Kidney epithelial cell (primary cell): Measurements from ENCODE around the gene COBL. TPM values are rescaled to one million over a fixed set of nuclear protein-coding genes. Genes with fewer than 3 reads are reported as not detected.

Experiments
- DNase-seq: peaks from one replicate; pipeline ENCODE4 v3.0.0-alpha.2; 2010; ENCODE audit warnings: low read depth
- H3K27me3 ChIP-seq: 2 replicates; pipeline ENCODE4 v1.6.0; 2011; ENCODE audit warnings: low read length; ENCODE audit not compliant: control insufficient read depth, insufficient read depth
- H3K36me3 ChIP-seq: 2 replicates; pipeline ENCODE4 v1.5.1; 2011; ENCODE audit warnings: low read length; ENCODE audit not compliant: control insufficient read depth, insufficient read depth
- H3K4me3 ChIP-seq: 2 replicates; pipeline ENCODE4 v1.5.1; 2011; ENCODE audit warnings: low read depth, mild to moderate bottlenecking, control low read depth, low read length
- total RNA-seq: library from RNA; depleted of rRNA; stranded (reverse); fragments of >200 nt; gene quantifications from 2 replicates; pipeline ENCODE4 v1.2.3, GENCODE V29; 2015
- TF ChIP-seq, protein P1 (sequence below): IDR thresholded peaks from 2 replicates; pipeline ENCODE4 v1.5.1; 2011; ENCODE audit warnings: mild to moderate bottlenecking, moderate library complexity, low read length, control low read depth, inconsistent platforms; ENCODE audit not compliant: insufficient read depth, poor library complexity, severe bottlenecking

COBL gene
- total RNA-seq, 1 donor from 2014 or later = 7.1 TPM

DNA sequence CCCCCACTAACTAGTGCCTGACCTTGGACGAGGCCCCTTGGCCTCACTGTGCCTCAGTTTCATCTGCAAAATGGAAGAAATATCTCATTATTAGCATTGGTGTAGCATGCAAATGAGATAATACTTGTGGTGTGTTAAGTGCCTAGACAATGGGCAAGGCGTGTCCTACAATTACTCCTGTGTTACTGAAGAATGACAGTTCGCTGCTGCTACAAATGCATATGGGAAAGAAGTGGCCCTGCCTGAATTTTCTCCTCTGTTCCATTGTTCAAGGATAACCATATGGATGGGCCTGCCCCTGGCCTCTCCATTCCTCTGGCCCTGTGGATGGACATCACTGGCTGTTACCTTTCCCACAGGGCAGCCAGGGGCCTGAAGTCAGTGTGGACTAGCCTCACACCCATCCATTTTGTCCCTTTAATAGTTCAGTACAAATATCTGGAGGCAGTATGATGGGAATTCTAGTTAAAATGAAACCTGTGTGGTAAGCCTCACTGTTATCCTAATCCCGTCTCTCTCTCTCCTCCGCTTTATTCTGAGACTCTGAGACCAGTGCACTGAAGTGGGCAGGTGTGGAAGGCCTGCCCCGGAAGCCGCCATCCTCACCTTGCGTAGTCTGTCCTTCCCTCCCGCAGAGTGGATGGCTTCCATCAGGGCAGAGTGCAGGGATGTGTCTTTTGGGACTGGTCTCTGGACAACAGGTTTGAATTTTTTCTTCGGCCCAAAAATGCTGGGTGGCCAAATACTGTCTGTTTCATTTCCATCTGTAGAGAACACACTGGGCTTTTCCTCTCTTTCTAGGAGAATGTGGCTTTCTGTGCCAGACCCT, 289.3 kb downstream of the COBL start:
- TF ChIP-seq, protein P1, sequence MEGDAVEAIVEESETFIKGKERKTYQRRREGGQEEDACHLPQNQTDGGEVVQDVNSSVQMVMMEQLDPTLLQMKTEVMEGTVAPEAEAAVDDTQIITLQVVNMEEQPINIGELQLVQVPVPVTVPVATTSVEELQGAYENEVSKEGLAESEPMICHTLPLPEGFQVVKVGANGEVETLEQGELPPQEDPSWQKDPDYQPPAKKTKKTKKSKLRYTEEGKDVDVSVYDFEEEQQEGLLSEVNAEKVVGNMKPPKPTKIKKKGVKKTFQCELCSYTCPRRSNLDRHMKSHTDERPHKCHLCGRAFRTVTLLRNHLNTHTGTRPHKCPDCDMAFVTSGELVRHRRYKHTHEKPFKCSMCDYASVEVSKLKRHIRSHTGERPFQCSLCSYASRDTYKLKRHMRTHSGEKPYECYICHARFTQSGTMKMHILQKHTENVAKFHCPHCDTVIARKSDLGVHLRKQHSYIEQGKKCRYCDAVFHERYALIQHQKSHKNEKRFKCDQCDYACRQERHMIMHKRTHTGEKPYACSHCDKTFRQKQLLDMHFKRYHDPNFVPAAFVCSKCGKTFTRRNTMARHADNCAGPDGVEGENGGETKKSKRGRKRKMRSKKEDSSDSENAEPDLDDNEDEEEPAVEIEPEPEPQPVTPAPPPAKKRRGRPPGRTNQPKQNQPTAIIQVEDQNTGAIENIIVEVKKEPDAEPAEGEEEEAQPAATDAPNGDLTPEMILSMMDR = no peak
- H3K4me3 ChIP-seq = no peak overlapping the region

DNA sequence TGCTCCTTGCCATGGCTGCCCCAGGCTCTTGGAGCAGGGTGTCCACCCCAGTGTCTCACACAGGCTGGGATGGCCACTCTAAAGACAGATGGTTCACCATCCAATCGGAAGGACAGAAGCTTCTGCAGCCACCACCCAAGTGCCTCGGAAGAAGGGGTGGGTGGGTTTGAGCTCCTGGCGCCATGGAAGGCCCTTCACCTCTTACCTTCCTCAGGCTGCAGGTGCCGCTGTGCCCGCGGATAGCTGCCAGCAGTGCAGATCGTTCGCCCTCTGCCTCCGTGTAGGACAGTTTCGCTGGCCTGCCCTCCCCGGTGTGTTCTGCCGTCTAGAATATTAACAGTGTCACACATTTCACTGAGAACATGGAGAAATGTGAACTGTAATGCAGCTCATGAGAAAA, 290.3 kb downstream of the COBL start:
- H3K4me3 ChIP-seq = no peak overlapping the region
- H3K36me3 ChIP-seq = no peaks in the 10 kb centered on the region
- DNase-seq = no peak
- TF ChIP-seq, protein P1 = no peak
- no peaks in the 10 kb centered on the region for H3K27me3 ChIP-seq

More for the DNA sequence above, 289.3 kb downstream of the COBL start:
- H3K27me3 ChIP-seq = no peaks in the 10 kb centered on the region
- DNase-seq = no peak
- no peaks in the 10 kb centered on the region for H3K36me3 ChIP-seq

DNA sequence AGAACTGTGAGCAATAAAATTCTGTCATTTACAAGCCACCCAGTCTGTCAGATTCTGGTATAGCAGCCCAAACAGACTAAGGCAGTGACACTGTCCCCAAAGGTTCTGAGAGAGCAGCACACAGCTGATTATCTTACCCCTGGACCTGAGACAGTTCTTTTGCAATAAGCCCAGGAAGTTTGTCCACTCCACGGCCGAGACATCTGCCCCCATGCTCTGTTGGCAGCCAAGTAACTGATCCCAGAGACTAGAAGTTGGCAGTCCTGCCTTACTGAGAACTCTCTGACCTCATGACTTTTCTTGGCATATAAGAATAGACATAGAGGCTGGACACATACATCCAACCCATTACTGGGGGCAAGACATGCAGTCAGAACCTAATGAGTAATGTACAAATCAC, 290.9 kb downstream of the COBL start:
- TF ChIP-seq, protein P1 = no peak
- H3K36me3 ChIP-seq = no peaks in the 10 kb centered on the region
- no peak for DNase-seq
- H3K27me3 ChIP-seq = no peaks in the 10 kb centered on the region
- H3K4me3 ChIP-seq = no peak overlapping the region

DNA sequence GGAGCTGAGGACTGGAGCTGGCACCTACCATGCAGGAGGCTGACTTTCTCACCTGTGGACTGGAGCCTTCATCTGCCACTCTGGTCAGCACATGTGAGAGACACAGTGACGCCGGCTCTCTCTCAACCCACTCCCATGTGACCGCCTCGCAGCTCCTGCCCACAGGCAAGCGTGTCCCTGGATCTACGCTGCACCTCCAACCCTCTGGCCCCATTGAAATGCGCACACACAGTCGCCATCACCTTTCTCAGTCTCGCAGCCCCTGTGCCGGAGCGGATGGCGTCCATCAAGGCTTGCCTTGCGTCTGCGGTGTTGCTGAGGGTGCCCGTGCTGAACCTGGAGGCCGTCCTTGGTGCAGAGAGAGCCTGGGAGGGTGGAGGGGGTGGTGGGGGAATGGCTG, 291.7 kb downstream of the COBL start:
- Histone ChIP-seq H3K36me3 (no peaks in the 10 kb centered on the region), H3K27me3 (no peaks in the 10 kb centered on the region), H3K4me3 (no peak overlapping the region)
- DNase-seq = no peak
- TF ChIP-seq, protein P1 = no peak

DNA sequence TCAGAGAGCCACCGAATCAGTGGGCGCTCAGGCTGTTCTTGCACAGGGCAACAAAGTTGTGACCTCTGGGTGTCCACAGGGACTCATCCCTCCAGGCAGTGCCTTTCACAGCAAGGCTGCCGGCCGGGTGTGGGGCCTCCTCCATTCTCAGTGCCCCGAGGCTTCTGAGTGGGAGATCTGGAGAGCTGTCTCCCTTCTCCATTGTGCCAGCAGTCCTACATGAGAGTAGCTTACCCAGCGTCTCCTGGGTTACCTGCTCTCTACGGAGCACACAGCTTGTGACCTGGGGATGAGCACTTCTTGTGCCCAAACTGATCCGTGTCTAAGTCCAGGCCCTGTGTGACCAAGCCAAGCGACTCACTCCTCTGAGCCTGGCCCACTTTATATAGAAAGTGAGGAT, 293.1 kb downstream of the COBL start:
- TF ChIP-seq, protein P1 = no peak
- DNase-seq = no peak
- Histone ChIP-seq H3K27me3 (no peaks in the 10 kb centered on the region), H3K36me3 (no peaks in the 10 kb centered on the region), H3K4me3 (no peak overlapping the region)

DNA sequence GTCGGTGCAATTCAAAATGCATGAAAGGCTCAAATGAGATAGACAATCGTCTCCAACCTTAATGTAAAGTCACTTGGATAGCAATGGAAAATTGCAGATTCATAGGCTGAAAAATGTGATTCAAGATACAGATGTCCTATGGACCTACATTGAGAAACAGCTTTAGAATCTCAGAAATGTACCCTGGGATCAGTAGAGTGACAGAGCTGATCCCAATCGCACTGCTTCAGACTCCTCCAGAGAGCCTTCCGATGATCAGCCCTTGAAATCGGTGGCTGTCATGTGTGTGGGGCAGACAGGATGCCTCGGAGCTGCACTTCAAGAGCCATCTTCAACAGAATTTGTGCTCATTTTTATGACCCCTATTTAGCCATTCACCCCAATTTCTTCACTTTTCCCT, 293.8 kb downstream of the COBL start:
- no peak for DNase-seq
- H3K4me3 ChIP-seq = no peak overlapping the region
- no peaks in the 10 kb centered on the region for H3K27me3 ChIP-seq
- TF ChIP-seq, protein P1 = no peak
- no peaks in the 10 kb centered on the region for H3K36me3 ChIP-seq
